ENCODE results near the gene RAPGEF2. TPM values are rescaled to one million over a fixed set of nuclear protein-coding genes. Genes with fewer than 3 reads are reported as not detected.
"Not testable (repeated sequence)": the region's sequence is repeated elsewhere in the genome, so short reads cannot be mapped to it uniquely, and the experiment has no call there.

The RAPGEF2 gene
- 37.5 TPM for total RNA-seq
- long read RNA-seq, partial matches to known transcripts = 7 of 15 reads
- long read RNA-seq, other reads (novel, unspliced or antisense) = 8 of 15 reads

- peak; percentile 94 for DNase-seq (ENCODE audit: low spot score)
Observed at GRCh38 chr4:159102622-159103383, at the start of gene RAPGEF2. TSS of gene RAPGEF2 (plus strand) at chr4:159103079. CDS start at chr4:159104163, 1,084 bp downstream.

- DNase-seq (ENCODE audit: low spot score) = no peak
Observed at GRCh38 chr4:159055833-159056232, 47.0 kb upstream of the RAPGEF2 start.

GRCh38 chr4:159060161-159060560, 42.7 kb upstream of the RAPGEF2 start:
- no peak for DNase-seq (ENCODE audit: low spot score)

- DNase-seq (ENCODE audit: low spot score) = no peak
Observed at GRCh38 chr4:159062381-159062780, 40.5 kb upstream of the RAPGEF2 start.

- DNase-seq (ENCODE audit: low spot score) = no peak
Observed at GRCh38 chr4:159065513-159066240, 37.2 kb upstream of the RAPGEF2 start.

GRCh38 chr4:159068139-159068538, 34.7 kb upstream of the RAPGEF2 start:
- DNase-seq (ENCODE audit: low spot score) = not testable (repeated sequence)

- DNase-seq (ENCODE audit: low spot score) = no peak
Observed at GRCh38 chr4:159069922-159070321, 33.0 kb upstream of the RAPGEF2 start.

- no peak for DNase-seq (ENCODE audit: low spot score)
Observed at GRCh38 chr4:159070742-159071141, 32.1 kb upstream of the RAPGEF2 start.

GRCh38 chr4:159071178-159071968, 31.5 kb upstream of the RAPGEF2 start:
- DNase-seq (ENCODE audit: low spot score) = no peak

- no peak for DNase-seq (ENCODE audit: low spot score)
Observed at GRCh38 chr4:159071969-159072765, 30.7 kb upstream of the RAPGEF2 start.

- DNase-seq (ENCODE audit: low spot score) = no peak
Observed at GRCh38 chr4:159075531-159075932, 27.3 kb upstream of the RAPGEF2 start.

- DNase-seq (ENCODE audit: low spot score) = not testable (repeated sequence)
Observed at GRCh38 chr4:159077018-159077417, 25.9 kb upstream of the RAPGEF2 start.

- no peak for DNase-seq (ENCODE audit: low spot score)
Observed at GRCh38 chr4:159077702-159078495, 25.0 kb upstream of the RAPGEF2 start.

GRCh38 chr4:159079074-159079473, 23.8 kb upstream of the RAPGEF2 start:
- DNase-seq (ENCODE audit: low spot score) = no peak

- no peak for DNase-seq (ENCODE audit: low spot score)
Observed at GRCh38 chr4:159086606-159087005, 16.3 kb upstream of the RAPGEF2 start.

GRCh38 chr4:159090255-159090654, 12.6 kb upstream of the RAPGEF2 start:
- DNase-seq (ENCODE audit: low spot score) = no peak

GRCh38 chr4:159094156-159094555, 8.7 kb upstream of the RAPGEF2 start:
- DNase-seq (ENCODE audit: low spot score) = not testable (repeated sequence)

GRCh38 chr4:159096434-159096833, 6.4 kb upstream of the RAPGEF2 start:
- DNase-seq (ENCODE audit: low spot score) = no peak

- no peak for DNase-seq (ENCODE audit: low spot score)
Observed at GRCh38 chr4:159097144-159097543, 5.7 kb upstream of the RAPGEF2 start.

- no peak for DNase-seq (ENCODE audit: low spot score)
Observed at GRCh38 chr4:159097785-159098184, 5.1 kb upstream of the RAPGEF2 start.
